Measurements from ENCODE around the gene ISYNA1.
A peak's percentile ranks its signal among the peaks of the same experiment; 100 is the strongest.

GRCh38 chr19:18425515-18426415 is 12.2 kb downstream of the ISYNA1 start:
- TF ChIP-seq CTCF (conservative IDR thresholded peaks at IDR 0.05; ENCODE audit: low read depth, low read length) (peak; percentile 24; the same call in 1 of the 2 replicates), POLR2A (IDR thresholded peaks at IDR 0.05; ENCODE audit: low read depth, low read length) (no peak), MAFK (IDR thresholded peaks at IDR 0.05; ENCODE audit: low read depth, low read length) (no peak), FOS (IDR thresholded peaks at IDR 0.05; ENCODE audit: low read depth, low read length) (no peak), CEBPB (IDR thresholded peaks at IDR 0.05; ENCODE audit: low read depth, low read length) (no peak), RCOR1 (IDR thresholded peaks at IDR 0.05; ENCODE audit: insufficient replicate concordance, low read length) (no peak), USF2 (IDR thresholded peaks at IDR 0.05; ENCODE audit: low read depth, low read length) (no peak), RFX5 (IDR thresholded peaks at IDR 0.05; ENCODE audit: low read depth, low read length) (no peak)
